ENCODE results near the gene TREML2. TPM values are rescaled to one million over a fixed set of nuclear protein-coding genes. Genes with fewer than 3 reads are reported as not detected.

The TREML2 gene
- total and polyA plus RNA-seq, 2 of the 8 experiments (the other 6 are each of a cell fraction or from before 2014, with no cell fraction given), result 0.09 to 0.18 TPM

DNA sequence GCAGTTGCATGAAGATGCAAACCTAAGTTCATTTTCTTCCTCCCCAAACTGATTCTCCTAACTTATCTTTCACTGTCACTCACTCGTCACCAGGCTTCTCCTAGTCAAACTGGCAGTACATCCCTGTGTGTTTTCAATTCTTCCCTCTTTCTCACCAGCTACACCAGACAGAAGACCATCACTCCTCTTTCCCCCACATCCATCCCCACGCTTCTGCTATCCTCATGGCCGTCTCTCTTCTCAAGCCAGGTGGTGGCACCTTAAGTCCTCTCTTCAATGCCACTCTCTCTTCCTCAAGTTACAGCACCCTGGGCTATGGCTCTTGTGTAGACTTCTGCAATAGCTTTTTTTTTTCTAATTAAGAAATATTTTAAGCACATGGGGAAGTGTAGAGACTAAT lies 23.7 kb downstream of the TREML2 start (continued):
- TF ChIP-seq HDAC2 (IDR thresholded peaks at IDR 0.05; ENCODE audit: borderline replicate concordance in 1 of 2, low read depth in 2 of 2, low read length in 2 of 2) (no peak), KDM1A (IDR thresholded peaks at IDR 0.05; ENCODE audit: borderline replicate concordance, low read length) (no peak)
